ENCODE measurements around the gene MLN. TPM values are rescaled to one million over a fixed set of nuclear protein-coding genes. Genes with fewer than 3 reads are reported as not detected.
A peak's percentile ranks its signal among the peaks of the same experiment; 100 is the strongest.

The MLN gene
- polyA plus RNA-seq, 1 donor from 2014 or later = not detected

GRCh38 chr6:33816911-33817310 lies 13.1 kb upstream of the MLN start:
- Histone ChIP-seq H3K9me2 (ENCODE audit: insufficient read depth, low read length) (no peaks in the 10 kb centered on the region), H3K27me3 (ENCODE audit: insufficient read depth, low read depth, low read length) (no peaks in the 10 kb centered on the region), H2AFZ (ENCODE audit: low read depth, low read length) (no peak overlapping the region), H3K79me2 (replicated peaks; ENCODE audit: insufficient read depth, low read length) (no peaks in the 10 kb centered on the region), H3F3A (ENCODE audit: insufficient read depth, low read length, poor library complexity, severe bottlenecking) (no peaks in the 10 kb centered on the region), H3K27ac (ENCODE audit: low read length) (no peak overlapping the region), H3K36me3 (ENCODE audit: insufficient read depth, low read length) (no peaks in the 10 kb centered on the region), H3K9ac (ENCODE audit: low read length) (no peak overlapping the region), H3K4me2 (ENCODE audit: low read length) (no peak overlapping the region), H3K9me3 (ENCODE audit: low read length) (no peaks in the 10 kb centered on the region), H3K4me3 (ENCODE audit: low read length) (no peak overlapping the region), H4K20me1 (ENCODE audit: insufficient read depth) (no peaks in the 10 kb centered on the region)
- TF ChIP-seq MXI1 (conservative IDR thresholded peaks at IDR 0.05; ENCODE audit: poor library complexity, severe bottlenecking) = no peak
- TF ChIP-seq TAF1 (IDR thresholded peaks at IDR 0.05; ENCODE audit: low read depth) = no peak
- no peak for TF ChIP-seq POLR2AphosphoS5 (IDR thresholded peaks at IDR 0.05)
- no peak for TF ChIP-seq CTCF (IDR thresholded peaks at IDR 0.05; ENCODE audit: poor library complexity, severe bottlenecking)
- no peak for TF ChIP-seq REST (IDR thresholded peaks at IDR 0.05; ENCODE audit: borderline replicate concordance)

GRCh38 chr6:33815854-33816253 lies 12.1 kb upstream of the MLN start:
- no peaks in the 10 kb centered on the region for H3K36me3 ChIP-seq (ENCODE audit: insufficient read depth, low read length)
- no peak overlapping the region for H3K4me2 ChIP-seq (ENCODE audit: low read length)
- no peak overlapping the region for H3K27ac ChIP-seq (ENCODE audit: low read length)
- no peak overlapping the region for H3K4me3 ChIP-seq (ENCODE audit: low read length)
- TF ChIP-seq SMC3 (conservative IDR thresholded peaks at IDR 0.05; ENCODE audit: poor library complexity) = no peak
- TF ChIP-seq RAD21 (conservative IDR thresholded peaks at IDR 0.05) = no peak
- no peak for TF ChIP-seq POLR2AphosphoS5 (IDR thresholded peaks at IDR 0.05)
- TF ChIP-seq TAF1 (IDR thresholded peaks at IDR 0.05; ENCODE audit: low read depth) = no peak
- no peak for TF ChIP-seq CTCF (IDR thresholded peaks at IDR 0.05; ENCODE audit: poor library complexity, severe bottlenecking)
- TF ChIP-seq EZH2 (IDR thresholded peaks at IDR 0.05; ENCODE audit: borderline replicate concordance, insufficient read depth, low read length, poor library complexity, severe bottlenecking) = no peak
- no peak for TF ChIP-seq REST (IDR thresholded peaks at IDR 0.05; ENCODE audit: borderline replicate concordance)
- no peak for TF ChIP-seq MXI1 (conservative IDR thresholded peaks at IDR 0.05; ENCODE audit: poor library complexity, severe bottlenecking)
- TF ChIP-seq EP300 (conservative IDR thresholded peaks at IDR 0.05; ENCODE audit: poor library complexity, severe bottlenecking) = no peak
- H4K20me1 ChIP-seq (ENCODE audit: insufficient read depth) = no peaks in the 10 kb centered on the region
- H3K9me3 ChIP-seq (ENCODE audit: low read length) = no peaks in the 10 kb centered on the region
- H3K9ac ChIP-seq (ENCODE audit: low read length) = no peak overlapping the region
- H3K9me2 ChIP-seq (ENCODE audit: insufficient read depth, low read length) = no peaks in the 10 kb centered on the region
- H3K27me3 ChIP-seq (ENCODE audit: insufficient read depth, low read depth, low read length) = no peaks in the 10 kb centered on the region
- peak overlapping the region; percentile 69 for H2AFZ ChIP-seq (ENCODE audit: low read depth, low read length)
- no peaks in the 10 kb centered on the region for H3K79me2 ChIP-seq (replicated peaks; ENCODE audit: insufficient read depth, low read length)
- H3F3A ChIP-seq (ENCODE audit: insufficient read depth, low read length, poor library complexity, severe bottlenecking) = no peaks in the 10 kb centered on the region

All from neural cell (in vitro differentiated cells).